VCaP (cell line): ENCODE data around the gene P2RY11.

Experiments used
- H3K27ac ChIP-seq: fragments of 450-650 bp; 2 replicates; pipeline ENCODE4 v1.5.1; 2017
- TF ChIP-seq, protein P1 (sequence below): fragments of 450-650 bp; conservative IDR thresholded peaks from 2 replicates; pipeline ENCODE4 v1.5.1; 2017; ENCODE audit warnings: mild to moderate bottlenecking, moderate library complexity

The P2RY11 gene

DNA sequence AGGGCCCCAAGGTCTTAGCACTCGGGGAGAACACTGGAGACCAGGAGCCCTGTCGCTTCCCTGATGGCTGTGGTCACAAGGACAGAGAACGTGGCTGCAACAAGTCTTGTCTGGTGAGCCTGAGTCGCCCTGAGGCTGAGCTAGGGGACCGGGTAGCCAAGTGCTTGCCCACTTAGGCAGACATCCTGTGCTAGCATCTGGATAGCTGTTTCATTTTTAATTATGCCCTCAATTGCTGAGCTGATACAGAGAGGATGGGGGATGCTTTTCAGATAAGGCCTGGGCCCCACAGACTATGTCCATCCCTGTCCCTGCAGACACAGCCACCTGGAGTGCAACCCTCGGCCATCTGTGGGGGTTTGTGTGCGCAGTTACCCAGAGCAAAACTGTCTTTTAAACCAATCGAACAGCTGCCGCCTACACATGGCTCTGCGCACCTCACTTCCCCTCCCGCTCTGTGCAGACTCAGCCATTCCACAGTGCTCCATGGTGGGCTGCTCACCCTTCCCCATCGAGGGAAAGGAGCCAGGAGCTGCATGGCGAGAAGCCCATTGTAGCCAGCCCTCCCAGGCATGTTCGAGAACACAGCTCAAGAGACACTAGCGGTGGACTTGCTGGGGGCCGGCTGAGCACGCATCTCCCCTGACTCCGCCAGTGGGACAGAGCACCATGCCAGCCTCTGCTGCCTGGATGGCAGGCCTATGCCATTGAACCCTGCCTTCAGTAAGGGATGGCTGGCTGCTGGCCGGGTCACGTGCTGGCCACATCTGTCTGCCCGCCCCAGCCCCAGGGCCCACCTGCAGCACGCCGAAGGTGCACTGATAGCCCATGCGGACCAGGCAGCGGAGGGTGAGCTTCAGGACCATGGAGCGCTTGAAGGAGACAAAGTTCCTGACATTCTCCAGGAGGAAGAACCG is 27.6 kb downstream of the P2RY11 start:
- TF ChIP-seq, protein P1, sequence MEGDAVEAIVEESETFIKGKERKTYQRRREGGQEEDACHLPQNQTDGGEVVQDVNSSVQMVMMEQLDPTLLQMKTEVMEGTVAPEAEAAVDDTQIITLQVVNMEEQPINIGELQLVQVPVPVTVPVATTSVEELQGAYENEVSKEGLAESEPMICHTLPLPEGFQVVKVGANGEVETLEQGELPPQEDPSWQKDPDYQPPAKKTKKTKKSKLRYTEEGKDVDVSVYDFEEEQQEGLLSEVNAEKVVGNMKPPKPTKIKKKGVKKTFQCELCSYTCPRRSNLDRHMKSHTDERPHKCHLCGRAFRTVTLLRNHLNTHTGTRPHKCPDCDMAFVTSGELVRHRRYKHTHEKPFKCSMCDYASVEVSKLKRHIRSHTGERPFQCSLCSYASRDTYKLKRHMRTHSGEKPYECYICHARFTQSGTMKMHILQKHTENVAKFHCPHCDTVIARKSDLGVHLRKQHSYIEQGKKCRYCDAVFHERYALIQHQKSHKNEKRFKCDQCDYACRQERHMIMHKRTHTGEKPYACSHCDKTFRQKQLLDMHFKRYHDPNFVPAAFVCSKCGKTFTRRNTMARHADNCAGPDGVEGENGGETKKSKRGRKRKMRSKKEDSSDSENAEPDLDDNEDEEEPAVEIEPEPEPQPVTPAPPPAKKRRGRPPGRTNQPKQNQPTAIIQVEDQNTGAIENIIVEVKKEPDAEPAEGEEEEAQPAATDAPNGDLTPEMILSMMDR: no peak
- H3K27ac ChIP-seq: no peak overlapping the region

DNA sequence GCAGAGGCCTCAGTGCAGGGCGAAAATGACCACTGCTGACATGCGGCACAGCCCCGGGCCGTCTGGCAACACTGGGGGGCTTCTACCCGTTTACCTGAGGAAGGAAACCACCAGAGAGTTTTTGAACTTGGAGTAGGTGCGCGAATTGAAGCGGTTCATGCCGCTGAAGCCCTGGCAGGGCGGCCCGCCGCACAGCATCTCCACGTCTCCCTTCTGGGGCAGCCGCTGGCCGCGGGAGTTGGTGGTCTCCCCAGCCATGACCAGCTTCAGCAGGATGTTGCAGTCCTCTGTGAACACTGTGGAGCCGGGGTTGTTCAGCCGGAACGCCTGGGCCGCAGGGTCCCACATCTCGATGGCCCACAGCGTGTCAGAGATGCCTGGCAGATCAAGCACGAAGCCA is 28.5 kb downstream of the P2RY11 start:
- no peak overlapping the region for H3K27ac ChIP-seq
- TF ChIP-seq, protein P1: no peak

DNA sequence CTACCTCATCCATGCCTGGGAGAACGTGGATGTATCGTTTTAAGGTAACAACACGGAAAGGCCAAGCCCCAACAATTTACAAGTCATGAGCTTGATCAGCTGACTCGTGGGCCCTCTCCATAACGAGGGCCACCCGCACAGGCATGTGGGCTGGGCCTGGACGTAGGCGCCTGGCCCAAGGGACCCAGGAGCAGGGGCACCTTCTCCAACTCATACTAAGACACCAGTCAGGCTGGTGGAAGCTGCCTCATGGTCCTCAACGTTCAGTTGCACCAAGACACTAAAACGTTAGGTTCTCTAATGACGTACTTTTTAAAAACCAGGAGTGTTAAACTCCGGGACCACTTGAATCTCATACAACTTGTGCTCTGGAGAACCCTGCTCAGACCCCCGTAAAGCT is 30.0 kb downstream of the P2RY11 start:
- TF ChIP-seq, protein P1: no peak
- H3K27ac ChIP-seq: no peak overlapping the region

DNA sequence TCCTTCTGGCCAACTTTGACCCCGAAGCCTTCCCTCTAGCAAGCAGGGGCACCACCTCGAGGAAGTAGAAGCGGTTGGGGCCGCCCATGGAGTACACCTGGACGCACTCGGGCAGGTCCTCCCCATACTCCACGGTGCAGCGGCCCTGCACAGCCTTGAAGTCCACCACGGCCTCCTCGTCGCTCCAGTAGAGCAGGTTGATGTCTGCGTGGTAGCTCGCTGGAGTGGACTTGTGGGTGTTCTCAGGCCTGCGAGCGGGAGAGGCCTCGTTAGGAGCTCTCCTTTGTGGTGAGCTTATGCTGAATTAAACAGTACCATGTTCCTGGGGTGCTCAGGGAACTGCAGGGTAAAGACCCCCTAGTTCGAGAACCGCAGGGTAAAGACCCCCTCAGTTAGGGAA is 30.5 kb downstream of the P2RY11 start:
- no peak overlapping the region for H3K27ac ChIP-seq
- TF ChIP-seq, protein P1: no peak

DNA sequence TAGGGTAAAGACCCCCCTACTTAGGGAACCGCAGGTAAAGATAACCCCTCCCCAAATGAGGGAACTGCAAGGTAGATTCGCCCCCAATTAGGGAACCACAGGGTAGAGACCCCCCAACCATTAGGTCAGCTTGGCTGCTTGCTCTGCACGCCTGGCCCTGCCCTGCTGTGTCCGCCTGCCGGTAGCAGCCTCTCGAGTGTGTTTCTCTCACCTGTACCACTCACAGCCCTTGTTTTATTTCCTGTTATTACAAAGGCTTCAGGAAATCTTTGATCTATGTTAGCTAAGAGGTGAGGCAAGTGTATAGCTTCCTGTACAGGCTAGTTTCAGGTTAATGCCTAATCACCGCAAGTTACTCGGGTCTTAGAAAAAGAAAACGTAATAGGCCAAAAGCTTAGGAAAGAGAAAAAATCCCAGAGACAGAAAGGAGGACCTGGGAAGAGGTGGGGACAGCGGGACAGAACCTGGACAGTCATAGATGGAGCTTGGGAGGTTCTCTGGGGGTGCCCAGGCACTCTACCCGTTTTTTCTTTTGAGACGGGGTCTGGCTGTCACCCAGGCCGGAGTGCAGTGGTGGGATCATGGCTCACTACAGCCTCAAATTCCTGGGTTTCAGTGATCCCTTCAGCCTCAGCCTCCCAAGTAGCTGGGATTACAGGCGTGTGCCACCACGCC is 31.3 kb downstream of the P2RY11 start:
- peak overlapping the region; percentile 42 for H3K27ac ChIP-seq
- TF ChIP-seq, protein P1: no peak

DNA sequence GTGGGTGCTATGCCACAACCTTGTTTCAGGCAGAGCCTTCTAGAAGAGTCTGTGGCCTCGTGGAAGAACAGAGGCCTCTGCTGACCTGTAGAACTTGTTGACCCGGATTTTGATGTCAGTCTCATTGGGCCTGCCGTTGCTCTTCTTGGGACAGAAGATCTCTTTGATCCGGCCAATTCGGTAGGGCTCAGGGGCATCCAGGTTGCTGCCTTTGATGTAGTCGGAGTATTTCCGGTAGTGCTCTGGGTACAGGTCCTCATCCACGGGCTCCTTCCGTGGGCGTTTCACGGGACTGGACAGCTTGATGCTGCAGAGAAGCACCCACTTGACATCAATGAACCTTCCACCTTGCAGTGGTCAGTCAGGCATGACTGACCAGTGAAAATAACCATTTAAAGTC is 32.2 kb downstream of the P2RY11 start:
- TF ChIP-seq, protein P1: no peak

DNA sequence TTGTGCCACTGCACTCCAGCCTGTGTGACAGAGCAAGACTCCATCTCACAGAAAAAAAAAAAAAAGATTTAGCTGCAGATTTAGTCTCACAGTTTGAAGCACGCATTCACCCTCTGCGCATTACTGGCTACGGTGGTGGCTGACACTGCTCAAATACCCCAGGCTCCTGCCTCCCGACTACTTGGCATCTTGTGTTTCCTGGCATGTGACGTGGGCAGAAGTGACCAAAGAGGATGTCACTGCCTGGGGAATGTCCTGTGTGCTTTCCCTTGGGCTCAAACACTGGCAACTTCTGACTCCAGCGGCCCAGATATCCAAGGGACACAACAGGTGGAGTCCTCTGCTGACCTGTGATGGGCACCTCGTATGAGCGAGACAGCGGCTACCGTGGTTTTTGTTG is 32.9 kb downstream of the P2RY11 start:
- TF ChIP-seq, protein P1: no peak
- no peak overlapping the region for H3K27ac ChIP-seq

More for the DNA sequence above, 32.2 kb downstream of the P2RY11 start:
- peak overlapping the region; percentile 42 for H3K27ac ChIP-seq
